HEK293 (cell line): ENCODE data around the gene BCL2.
A peak's percentile ranks its signal among the peaks of the same experiment; 100 is the strongest.

ENCODE experiments used
- CTCF ChIA-PET: fragments of 350-600 bp; formaldehyde crosslinking; extraction: SDS; loops from one replicate; lab custom pipeline; 2021; ENCODE audit warnings: antibody characterized with exemption; lab: Yijun Ruan, JAX
- POLR2A ChIA-PET: fragments of 300-600 bp; formaldehyde crosslinking; extraction: SDS; loops from one replicate; lab custom pipeline; 2020; ENCODE audit warnings: antibody characterized with exemption, inconsistent platforms; lab: Yijun Ruan, JAX
- H3K27ac ChIP-seq: fragments of 200-500 bp; sonication (Bioruptor generic); 2 replicates; pipeline ENCODE4 v1.5.1; 2014; ENCODE audit warnings: low read depth, low read length, control low read depth, inconsistent platforms; ENCODE audit errors: extremely low read depth
- H3K36me3 ChIP-seq, 2 experiments: fragments of 200-500 bp in 1 of 2; sonication (Bioruptor generic) in 1 of 2; 1 replicate in 1 of 2; 2 replicates in 1 of 2; pipeline ENCODE4 v1.5.1; 2014 to 2017; ENCODE audit warnings: inconsistent platforms in 2 of 2, low read length in 2 of 2; ENCODE audit not compliant: control insufficient read depth in 2 of 2, insufficient read depth in 1 of 2
- H3K4me1 ChIP-seq: fragments of 200-500 bp; sonication (Bioruptor generic); 2 replicates; pipeline ENCODE4 v1.5.1; 2014; ENCODE audit warnings: mild to moderate bottlenecking, low read length, inconsistent platforms; ENCODE audit not compliant: control insufficient read depth, insufficient read depth
- H3K4me3 ChIP-seq: 2 replicates; pipeline ENCODE4 v1.5.1; 2011; ENCODE audit warnings: low read depth, mild to moderate bottlenecking, control low read depth, low read length, moderate library complexity
- H3K9me3 ChIP-seq: fragments of 200-500 bp; sonication (Bioruptor generic); 2 replicates; pipeline ENCODE4 v1.5.1; 2014; ENCODE audit warnings: low read depth, low read length, inconsistent platforms; ENCODE audit not compliant: control insufficient read depth, insufficient read depth
- ATF2 ChIP-seq: fragments of 450-650 bp; formaldehyde crosslinking; IDR thresholded peaks from 2 replicates; pipeline ENCODE4 v1.5.1; 2016; ENCODE audit warnings: missing biosample characterization, missing genetic modification characterization, low read depth
- MYNN ChIP-seq: fragments of 450-650 bp; formaldehyde crosslinking; IDR thresholded peaks from 2 replicates; pipeline ENCODE4 v1.5.1; 2016; ENCODE audit warnings: missing biosample characterization, missing genetic modification characterization, borderline replicate concordance
- SCRT2 ChIP-seq: fragments of 450-650 bp; formaldehyde crosslinking; IDR thresholded peaks from 2 replicates; pipeline ENCODE4 v1.5.1; 2016; ENCODE audit warnings: missing biosample characterization, missing genetic modification characterization
- TRIM28 ChIP-seq: IDR thresholded peaks from 2 replicates; pipeline ENCODE4 v1.6.1; 2011; ENCODE audit warnings: low read length, control low read depth, borderline replicate concordance
- WT1 ChIP-seq: fragments of 450-650 bp; formaldehyde crosslinking; IDR thresholded peaks from 2 replicates; pipeline ENCODE4 v1.5.1; 2016; ENCODE audit warnings: missing biosample characterization, missing genetic modification characterization
- ZNF175 ChIP-seq: fragments of 450-650 bp; formaldehyde crosslinking; IDR thresholded peaks from 2 replicates; pipeline ENCODE4 v1.5.1; 2016; ENCODE audit warnings: missing biosample characterization, missing genetic modification characterization
- ZNF221 ChIP-seq: fragments of 450-650 bp; formaldehyde crosslinking; IDR thresholded peaks from 2 replicates; pipeline ENCODE4 v1.5.1; 2017; ENCODE audit warnings: missing biosample characterization, missing genetic modification characterization, borderline replicate concordance
- ZNF280D ChIP-seq: fragments of 450-650 bp; formaldehyde crosslinking; IDR thresholded peaks from 2 replicates; pipeline ENCODE4 v1.5.1; 2016; ENCODE audit warnings: missing biosample characterization, missing genetic modification characterization
- ZNF324 ChIP-seq: fragments of 450-650 bp; formaldehyde crosslinking; IDR thresholded peaks from 2 replicates; pipeline ENCODE4 v1.5.1; 2016; ENCODE audit warnings: missing biosample characterization, missing genetic modification characterization
- ZNF341 ChIP-seq: fragments of 450-650 bp; formaldehyde crosslinking; IDR thresholded peaks from 2 replicates; pipeline ENCODE4; 2016; ENCODE audit warnings: low read depth, missing biosample characterization, missing genetic modification characterization
- ZNF354C ChIP-seq: fragments of 450-650 bp; formaldehyde crosslinking; IDR thresholded peaks from 2 replicates; pipeline ENCODE4 v1.5.1; 2016; ENCODE audit warnings: missing biosample characterization, missing genetic modification characterization, low read depth, borderline replicate concordance
- ZNF37A ChIP-seq: fragments of 450-650 bp; IDR thresholded peaks from 2 replicates; pipeline ENCODE4 v1.5.1; 2018; ENCODE audit warnings: missing biosample characterization, missing genetic modification characterization
- ZNF398 ChIP-seq: fragments of 450-650 bp; formaldehyde crosslinking; IDR thresholded peaks from 2 replicates; pipeline ENCODE4 v1.5.1; 2017; ENCODE audit warnings: missing biosample characterization, missing genetic modification characterization
- ZNF510 ChIP-seq: fragments of 450-650 bp; formaldehyde crosslinking; IDR thresholded peaks from 2 replicates; pipeline ENCODE4 v1.5.1; 2018; ENCODE audit warnings: mild to moderate bottlenecking, missing genetic modification characterization, missing biosample characterization; ENCODE audit not compliant: insufficient replicate concordance
- ZNF549 ChIP-seq: fragments of 450-650 bp; IDR thresholded peaks from 2 replicates; pipeline ENCODE4 v1.5.1; 2018; ENCODE audit warnings: missing biosample characterization, missing genetic modification characterization, mild to moderate bottlenecking, inconsistent platforms, moderate library complexity
- ZNF580 ChIP-seq: fragments of 450-650 bp; formaldehyde crosslinking; IDR thresholded peaks from 2 replicates; pipeline ENCODE4 v1.5.1; 2016; ENCODE audit warnings: missing biosample characterization, missing genetic modification characterization
- ZNF600 ChIP-seq: fragments of 450-650 bp; formaldehyde crosslinking; IDR thresholded peaks from 2 replicates; pipeline ENCODE4 v1.5.1; 2016; ENCODE audit warnings: missing biosample characterization, missing genetic modification characterization
- ZNF610 ChIP-seq: fragments of 450-650 bp; formaldehyde crosslinking; IDR thresholded peaks from 2 replicates; pipeline ENCODE4 v1.5.1; 2016; ENCODE audit warnings: missing biosample characterization, missing genetic modification characterization, borderline replicate concordance
- ZNF677 ChIP-seq: fragments of 450-650 bp; IDR thresholded peaks from 2 replicates; pipeline ENCODE4 v1.5.0; 2018; ENCODE audit warnings: missing biosample characterization, mild to moderate bottlenecking, missing genetic modification characterization, moderate library complexity
- ZNF747 ChIP-seq: fragments of 450-650 bp; formaldehyde crosslinking; IDR thresholded peaks from 2 replicates; pipeline ENCODE4 v1.5.1; 2016; ENCODE audit warnings: missing biosample characterization, missing genetic modification characterization
- ZNF785 ChIP-seq: fragments of 450-650 bp; formaldehyde crosslinking; IDR thresholded peaks from 2 replicates; pipeline ENCODE4 v1.5.1; 2016; ENCODE audit warnings: missing biosample characterization, missing genetic modification characterization

The BCL2 gene

GRCh38 chr18:63105636-63106316 is 213.8 kb downstream of the BCL2 start:
- TF ChIP-seq ZNF580 (tag by site-specific recombination) (no peak), ZNF610 (no peak), MYNN (tag by site-specific recombination) (no peak), ZNF341 (tag by site-specific recombination) (no peak), ZNF280D (no peak), ZNF37A (no peak), ZNF785 (tag by site-specific recombination) (no peak), ZNF398 (no peak), ZNF549 (no peak), ZNF175 (tag by site-specific recombination) (no peak), ZNF600 (tag by site-specific recombination) (no peak), ZNF354C (no peak), ZNF221 (tag by site-specific recombination) (no peak), ATF2 (tag by site-specific recombination) (no peak), ZNF324 (tag by site-specific recombination) (no peak), TRIM28 (no peak), ZNF677 (tag by site-specific recombination) (no peak), WT1 (tag by site-specific recombination) (no peak), ZNF747 (tag by site-specific recombination) (no peak)
- Histone ChIP-seq H3K4me1 (peaks cover 13% of the 10 kb centered on the region), H3K4me3 (no peak overlapping the region), H3K27ac (no peak overlapping the region), H3K36me3 (no peaks in the 10 kb centered on the region), H3K9me3 (no peaks in the 10 kb centered on the region)
- CTCF ChIA-PET: no interaction called here
- POLR2A ChIA-PET: no interaction called here

DNA sequence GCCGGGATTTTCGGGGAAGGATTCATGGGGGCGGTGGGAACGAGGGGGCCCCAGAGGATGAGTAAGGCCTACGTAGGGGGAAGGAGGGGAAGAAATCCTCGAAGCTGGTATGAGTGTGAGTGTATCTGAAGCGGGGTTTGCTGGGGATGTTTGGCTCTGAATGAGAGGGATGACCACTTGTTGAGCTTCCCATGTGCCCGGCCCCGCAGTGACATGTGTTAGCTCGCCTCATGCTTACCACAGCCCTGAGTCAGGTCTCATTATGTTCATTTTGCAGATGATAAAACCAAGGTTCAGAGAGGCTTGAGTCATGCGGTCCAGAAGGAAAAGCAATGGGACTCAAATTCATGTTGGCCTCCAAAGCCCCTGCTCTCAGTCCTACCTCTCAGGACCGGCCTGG is 214.7 kb downstream of the BCL2 start:
- ChIA-PET POLR2A (no interaction called here), CTCF (no interaction called here)
- peak; percentile 41; the same call in 1 of the 2 replicates for TF ChIP-seq SCRT2 (tag by site-specific recombination)
- TF ChIP-seq ZNF510 (tag by site-specific recombination): no peak
- Histone ChIP-seq H3K4me1 (peaks cover 17% of the 10 kb centered on the region), H3K4me3 (no peak overlapping the region), H3K27ac (no peak overlapping the region), H3K9me3 (no peaks in the 10 kb centered on the region), H3K36me3 (no peaks in the 10 kb centered on the region)
